ENCODE results near the gene TRPC4.

GRCh38 chr13:37594550-37594949, 275.0 kb downstream of the TRPC4 start:
- TF ChIP-seq POLR2A (IDR thresholded peaks at IDR 0.05) (no peak), CTCF (IDR thresholded peaks at IDR 0.05) (no peak)

All from adrenal gland (tissue), 5 donors.